CD14-positive monocyte (primary cell): Measurements from ENCODE around the gene CNTN5. TPM values are rescaled to one million over a fixed set of nuclear protein-coding genes. Genes with fewer than 3 reads are reported as not detected.

ENCODE experiments used
- DNase-seq, 3 donors: peaks; one replicate each; pipeline ENCODE4 v3.0.0-alpha.2; 2011 to 2022
- H2AFZ ChIP-seq: 2 replicates; pipeline ENCODE4 v1.6.0; 2012; ENCODE audit warnings: mild to moderate bottlenecking, low read depth, low read length, inconsistent platforms; ENCODE audit not compliant: insufficient read depth, poor library complexity, severe bottlenecking
- H3K27ac ChIP-seq, 2 donors: 1 replicate in 1 of 2; 2 replicates in 1 of 2; pipeline ENCODE4 v1.5.1; 2012 to 2013; ENCODE audit warnings: low read length in 2 of 2, control low read depth in 1 of 2, inconsistent platforms in 1 of 2, low read depth in 1 of 2, mild to moderate bottlenecking in 1 of 2
- H3K27me3 ChIP-seq, 2 donors: one replicate each; pipeline versions ENCODE4 v1.6.0 to v1.6.1; 2011 to 2013; ENCODE audit warnings: low read length in 2 of 2; ENCODE audit not compliant: control insufficient read depth in 2 of 2, insufficient read depth in 2 of 2
- H3K36me3 ChIP-seq, 2 donors: replicated peaks in 1 of 2; 1 replicate in 1 of 2; 2 replicates in 1 of 2; pipeline versions ENCODE4 v1.5.1 to v1.6.1; 2012 to 2013; ENCODE audit warnings: low read length in 2 of 2, control low read depth in 1 of 2, inconsistent platforms in 1 of 2, mild to moderate bottlenecking in 1 of 2; ENCODE audit not compliant: insufficient read depth in 2 of 2, control insufficient read depth in 1 of 2
- H3K4me1 ChIP-seq, 2 donors: 1 replicate in 1 of 2; 2 replicates in 1 of 2; pipeline versions ENCODE4 v1.5.1 to v1.6.1; 2012 to 2013; ENCODE audit warnings: low read length in 2 of 2, control low read depth in 1 of 2, inconsistent platforms in 1 of 2, mild to moderate bottlenecking in 1 of 2, moderate library complexity in 1 of 2; ENCODE audit not compliant: insufficient read depth in 2 of 2, control insufficient read depth in 1 of 2
- H3K4me2 ChIP-seq: replicated peaks from 2 replicates; pipeline ENCODE3; 2012; ENCODE audit warnings: low read length, moderate library complexity, mild to moderate bottlenecking; ENCODE audit not compliant: poor library complexity, severe bottlenecking; ENCODE audit errors: extremely low read depth
- H3K4me3 ChIP-seq, 3 experiments: fragments of 200-600 bp in 1 of 3; sonication (generic) in 1 of 3; replicated peaks in 1 of 3; 1 replicate in 2 of 3; 2 replicates in 1 of 3; pipeline ENCODE4 v1.5.1; 2011 to 2013; ENCODE audit warnings: low read length in 3 of 3, mild to moderate bottlenecking in 3 of 3, control low read depth in 2 of 3, low read depth in 2 of 3, inconsistent platforms in 1 of 3, moderate library complexity in 1 of 3
- H3K79me2 ChIP-seq: 2 replicates; pipeline ENCODE4 v1.6.0; 2012; ENCODE audit warnings: mild to moderate bottlenecking, control low read depth, inconsistent platforms, low read length, moderate library complexity; ENCODE audit not compliant: insufficient read depth
- H3K9ac ChIP-seq: 2 replicates; pipeline ENCODE4 v1.6.0; 2017; ENCODE audit warnings: low read length, mild to moderate bottlenecking; ENCODE audit not compliant: insufficient read depth, poor library complexity, severe bottlenecking
- H3K9me3 ChIP-seq, 2 donors: replicated peaks in 1 of 2; 1 replicate in 1 of 2; 2 replicates in 1 of 2; pipeline versions ENCODE4 v1.5.1 to v1.6.1; 2012 to 2013; ENCODE audit warnings: low read length in 2 of 2, control low read depth in 1 of 2; ENCODE audit not compliant: control insufficient read depth in 1 of 2, insufficient read depth in 1 of 2
- H4K20me1 ChIP-seq: 2 replicates; pipeline ENCODE4 v1.6.0; 2012; ENCODE audit warnings: mild to moderate bottlenecking, low read length, control low read depth, moderate library complexity; ENCODE audit not compliant: insufficient read depth
- H3K27ac Mint-ChIP-seq, 7 donors: one replicate each; pipeline ENCODE4 v1.8.0; 2020; ENCODE audit warnings: mild to moderate bottlenecking in 7 of 7, mixed read lengths in 7 of 7, moderate library complexity in 6 of 7, inconsistent platforms in 2 of 7
- H3K27me3 Mint-ChIP-seq, 3 donors: one replicate each; pipeline ENCODE4 v1.8.0; 2021 to 2022; ENCODE audit warnings: low read depth in 3 of 3, mild to moderate bottlenecking in 3 of 3, mixed read lengths in 3 of 3, moderate library complexity in 3 of 3, inconsistent platforms in 1 of 3
- H3K36me3 Mint-ChIP-seq, 2 donors: one replicate each; pipeline ENCODE4 v1.8.0; 2020; ENCODE audit warnings: mixed read lengths in 2 of 2, inconsistent platforms in 1 of 2, mild to moderate bottlenecking in 1 of 2
- H3K4me1 Mint-ChIP-seq: one replicate; pipeline ENCODE4 v1.8.0; 2020; ENCODE audit warnings: mild to moderate bottlenecking, mixed read lengths
- H3K4me3 Mint-ChIP-seq, 2 donors: one replicate each; pipeline ENCODE4 v1.8.0; 2020; ENCODE audit warnings: mild to moderate bottlenecking in 2 of 2, mixed read lengths in 2 of 2, moderate library complexity in 1 of 2
- H3K9me3 Mint-ChIP-seq, 7 donors: one replicate each; pipeline ENCODE4 v1.8.0; 2020 to 2022; ENCODE audit warnings: mixed read lengths in 7 of 7, mild to moderate bottlenecking in 6 of 7, moderate library complexity in 6 of 7, inconsistent platforms in 2 of 7
- WGBS: methylation state at CpG from one replicate; pipeline ENCODE4 v1.1.5; 2013; ENCODE audit warnings: missing lambda C conversion rate; ENCODE audit not compliant: insufficient coverage; 5-methylcytosine and 5-hydroxymethylcytosine counted together
- intact Hi-C, 2 donors: fragments of 100-400 bp; cut with micrococcal nuclease; formaldehyde crosslinking; loops; one replicate each; pipeline versions ENCODE4 v1.15.0 to v1.15.1; 2023
- polyA plus RNA-seq, 3 donors: library from polyadenylated mRNA; depleted of rRNA in 1 of 3; unstranded in 2 of 3; stranded (reverse) in 1 of 3; fragments of 300-500 nt in 2 of 3; fragments of >200 nt in 1 of 3; fragmentation: Illumina TruSeq in 2 of 3; gene quantifications; 1 replicate in 2 of 3; 2 replicates in 1 of 3; pipeline ENCODE4 v1.2.3, GENCODE V29; 2012 to 2021
- TF ChIP-seq, protein P1 (sequence below): fragments of 200-600 bp; IDR thresholded peaks from one replicate; pipeline ENCODE4 v1.8.0; 2022; ENCODE audit warnings: antibody characterized with exemption, mild to moderate bottlenecking

The CNTN5 gene
- polyA plus RNA-seq, 3 donors = not detected

DNA sequence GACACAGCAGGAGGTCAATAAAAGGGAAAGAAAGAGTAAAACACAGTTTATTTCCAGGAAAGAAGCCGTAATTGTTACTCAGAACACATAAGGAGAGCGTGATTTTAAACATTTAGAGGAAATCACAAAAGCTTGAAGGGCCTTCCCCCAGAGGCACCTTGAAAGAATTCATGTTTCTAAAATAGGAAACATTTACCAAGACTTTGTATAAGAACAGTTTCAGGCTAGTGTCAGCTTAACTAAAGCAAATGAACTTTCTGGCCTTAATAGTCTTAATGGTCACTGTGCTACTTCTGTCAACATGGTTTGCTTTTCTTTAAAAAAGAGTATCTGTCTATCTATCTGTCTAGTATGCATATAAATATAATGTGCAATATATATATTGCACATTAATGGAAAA lies 208.8 kb downstream of the CNTN5 start:
- Histone ChIP-seq H3K4me2 (no peak overlapping the region), H4K20me1 (no peaks in the 10 kb centered on the region), H3K36me3 (no peaks in the 10 kb centered on the region), H3K79me2 (no peaks in the 10 kb centered on the region), H2AFZ (no peak overlapping the region), H3K9me3 (peaks cover 0 to 4% of the 10 kb centered on the region in 2 donors), H3K4me1 (no peaks in the 10 kb centered on the region), H3K9ac (no peak overlapping the region), H3K27ac (no peak overlapping the region), H3K27me3 (no peaks in the 10 kb centered on the region), H3K4me3 (no peak overlapping the region)
- no peak overlapping the region for H3K4me3 Mint-ChIP-seq
- H3K27me3 Mint-ChIP-seq = peaks cover 0 to 2% (median 0%) of the 10 kb centered on the region in 3 donors
- H3K27ac Mint-ChIP-seq = no peak overlapping the region
- DNase-seq = no peak
- TF ChIP-seq, protein P1, sequence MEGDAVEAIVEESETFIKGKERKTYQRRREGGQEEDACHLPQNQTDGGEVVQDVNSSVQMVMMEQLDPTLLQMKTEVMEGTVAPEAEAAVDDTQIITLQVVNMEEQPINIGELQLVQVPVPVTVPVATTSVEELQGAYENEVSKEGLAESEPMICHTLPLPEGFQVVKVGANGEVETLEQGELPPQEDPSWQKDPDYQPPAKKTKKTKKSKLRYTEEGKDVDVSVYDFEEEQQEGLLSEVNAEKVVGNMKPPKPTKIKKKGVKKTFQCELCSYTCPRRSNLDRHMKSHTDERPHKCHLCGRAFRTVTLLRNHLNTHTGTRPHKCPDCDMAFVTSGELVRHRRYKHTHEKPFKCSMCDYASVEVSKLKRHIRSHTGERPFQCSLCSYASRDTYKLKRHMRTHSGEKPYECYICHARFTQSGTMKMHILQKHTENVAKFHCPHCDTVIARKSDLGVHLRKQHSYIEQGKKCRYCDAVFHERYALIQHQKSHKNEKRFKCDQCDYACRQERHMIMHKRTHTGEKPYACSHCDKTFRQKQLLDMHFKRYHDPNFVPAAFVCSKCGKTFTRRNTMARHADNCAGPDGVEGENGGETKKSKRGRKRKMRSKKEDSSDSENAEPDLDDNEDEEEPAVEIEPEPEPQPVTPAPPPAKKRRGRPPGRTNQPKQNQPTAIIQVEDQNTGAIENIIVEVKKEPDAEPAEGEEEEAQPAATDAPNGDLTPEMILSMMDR = no peak
- H3K9me3 Mint-ChIP-seq = peaks cover 0 to 4% (median 2%) of the 10 kb centered on the region in 7 donors
- H3K36me3 Mint-ChIP-seq = no peaks in the 10 kb centered on the region
- no peaks in the 10 kb centered on the region for H3K4me1 Mint-ChIP-seq
- no CpG with 5 or more reads among the region's 2 CpGs for WGBS
- intact Hi-C loops = no loop called here

DNA sequence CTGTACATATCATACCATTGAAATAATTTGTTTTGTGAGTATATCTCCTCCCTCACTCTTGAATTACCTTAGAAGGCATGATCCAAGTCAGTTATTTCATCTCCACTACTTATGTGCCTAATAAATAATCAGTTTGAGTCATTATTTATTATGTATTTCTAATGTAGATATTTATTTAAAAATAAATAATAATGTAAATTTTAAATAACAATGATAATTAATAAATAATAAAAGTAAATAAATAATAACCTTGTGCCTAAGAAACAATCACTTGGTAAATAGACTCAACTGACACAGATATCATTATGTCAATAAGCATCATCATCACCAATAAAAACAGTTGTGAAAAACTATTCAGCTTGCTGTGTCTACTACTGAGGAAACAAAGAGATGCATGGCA lies 213.8 kb downstream of the CNTN5 start:
- TF ChIP-seq, protein P1 = no peak
- Histone ChIP-seq H3K36me3 (no peaks in the 10 kb centered on the region), H3K9ac (no peak overlapping the region), H3K27ac (no peak overlapping the region), H3K9me3 (peaks cover 0 to 4% of the 10 kb centered on the region in 2 donors), H3K4me2 (no peak overlapping the region), H3K27me3 (no peaks in the 10 kb centered on the region), H3K79me2 (no peaks in the 10 kb centered on the region), H3K4me3 (no peak overlapping the region), H3K4me1 (no peaks in the 10 kb centered on the region), H2AFZ (no peak overlapping the region), H4K20me1 (no peaks in the 10 kb centered on the region)
- Mint-ChIP-seq H3K9me3 (peaks cover 0 to 5% (median 2%) of the 10 kb centered on the region in 7 donors), H3K27ac (no peak overlapping the region), H3K27me3 (peaks cover 0 to 2% (median 0%) of the 10 kb centered on the region in 3 donors), H3K36me3 (no peaks in the 10 kb centered on the region), H3K4me3 (no peak overlapping the region), H3K4me1 (peaks cover 1% of the 10 kb centered on the region)
- no peak for DNase-seq
- intact Hi-C loops = no loop called here
